ENCODE results near the gene EGR2. TPM values are rescaled to one million over a fixed set of nuclear protein-coding genes. Genes with fewer than 3 reads are reported as not detected.

Gene EGR2
- total and polyA plus RNA-seq, 10 of the 15 experiments (the other 5 are each of a cell fraction or from before 2014, with no cell fraction given), result 8.3 to 56.5 (median 16.2) TPM

DNA sequence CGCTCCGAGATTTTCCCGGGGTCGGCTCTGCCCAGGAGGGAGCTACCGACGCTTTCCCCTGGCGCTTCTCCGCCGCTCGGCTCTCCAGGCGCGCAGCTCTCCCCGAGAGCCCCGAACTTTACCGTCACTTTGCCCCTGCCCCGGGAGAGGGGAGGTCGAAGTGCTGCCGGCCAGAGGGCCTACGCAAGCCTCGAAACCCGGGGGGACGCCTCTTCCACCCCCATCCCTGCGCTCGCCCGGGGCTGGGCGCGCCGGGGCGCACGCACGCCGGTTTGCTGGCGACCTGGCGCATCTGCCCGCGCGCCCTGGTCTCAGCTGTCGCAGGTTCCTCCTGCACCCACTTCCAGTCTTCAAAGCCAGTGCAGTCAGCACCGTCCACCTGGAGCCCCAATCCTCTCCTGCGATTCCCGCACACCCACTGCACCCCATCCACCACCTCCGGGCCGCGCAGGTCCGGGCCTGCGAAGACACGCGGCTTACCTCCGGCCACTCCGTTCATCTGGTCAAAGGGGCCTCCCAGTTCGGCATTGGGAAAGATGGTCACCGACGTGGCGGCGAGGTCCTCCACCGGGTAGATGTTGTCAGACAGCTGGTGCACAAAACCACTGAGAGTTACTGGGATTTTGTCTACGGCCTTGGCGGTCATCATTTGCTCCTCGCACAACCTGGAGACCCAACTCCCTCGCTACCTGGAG, 638 bp downstream of the EGR2 start:
- intact Hi-C loops (cut with micrococcal nuclease; ENCODE audit: unreplicated experiment), result loop anchor here (1.0 to 5.0 kb wide), 7 partner anchors 37 to 378 kb away; no protein-coding TSS in a partner anchor
- Histone ChIP-seq H3K27ac (ENCODE audit: control insufficient read depth, insufficient read depth) (peak overlapping the region; percentile 72), H3K4me2 (ENCODE audit: control insufficient read depth, insufficient read depth) (peak overlapping the region; percentile 100), H3K79me2 (ENCODE audit: control insufficient read depth, insufficient read depth, low read length) (peaks cover 29% of the 10 kb centered on the region), H2AFZ (ENCODE audit: control insufficient read depth, low read depth, low read length) (peak overlapping the region; percentile 56; the same call in 1 of the 2 replicates), H3K27me3 (replicated peaks in 1 of 2; ENCODE audit: control insufficient read depth in 2 of 2, insufficient read depth in 2 of 2, low read length in 1 of 2) (peaks cover 1 to 8% of the 10 kb centered on the region in 2 experiments; a peak in 3 of 4 replicates), H3K9ac (ENCODE audit: control insufficient read depth, insufficient read depth, low read length) (peak overlapping the region; percentile 73), H3K9me3 (replicated peaks; ENCODE audit: control insufficient read depth, insufficient read depth, low read length) (no peaks in the 10 kb centered on the region; the same call in 2 of the 3 replicates), H4K20me1 (ENCODE audit: control insufficient read depth, insufficient read depth) (no peaks in the 10 kb centered on the region), H3K4me3 (peak overlapping the region; percentile 71), H3K36me3 (ENCODE audit: control insufficient read depth in 2 of 2, insufficient read depth in 2 of 2, low read length in 1 of 2) (no peaks in the 10 kb centered on the region; a peak in 1 of 4 replicates), H3K4me1 (ENCODE audit: control insufficient read depth, insufficient read depth, low read length) (peaks cover 23% of the 10 kb centered on the region)
- in situ Hi-C loops (cut with MboI), result no loop called here
- WGBS (ENCODE audit: insufficient coverage, insufficient replicate concordance, low lambda C conversion rate, missing lambda C conversion rate), result under 1% methylated on average over 59 of the region's 60 CpGs
- DNase-seq (ENCODE audit: low read depth, low spot score), result no peak
- ChIA-PET POLR2A (interaction anchor here (0.9 to 6.5 kb wide), 18 partner anchors 10 to 289 kb away, joined by 3 to 46 read pairs (median 5); partner anchors contain the start of gene ADO), RAD21 (ENCODE audit: unreplicated experiment) (interaction anchor here (1.0 to 6.5 kb wide), 25 partner anchors 9 to 342 kb away, joined by 3 to 132 read pairs (median 13); partner anchors contain the start of gene ADO), CTCF (interaction anchor here (0.7 to 7.5 kb wide), 20 partner anchors 8 to 221 kb away, joined by 3 to 123 read pairs (median 6); no protein-coding TSS in a partner anchor), SMC1A (ENCODE audit: uncharacterized antibody, unreplicated experiment) (interaction anchor here (1.0 to 7.9 kb wide), 27 partner anchors 9 to 323 kb away, joined by 3 to 131 read pairs (median 8); partner anchors contain the start of gene ADO)
- TSS peak; percentile 93 for BruUV-seq (replicated peaks)
- ATAC-seq, result no peak; the same call in 2 of the 3 replicates
- FAIRE-seq, result no peak
- TF ChIP-seq ZZZ3 (IDR thresholded peaks at IDR 0.05; ENCODE audit: control insufficient read depth, insufficient read length, low read depth) (no peak), DPF2 (IDR thresholded peaks at IDR 0.05) (0 out of 2 replicates have a peak, but pooled peaks have one; percentile 16), CHD1 (IDR thresholded peaks at IDR 0.05; ENCODE audit: low read depth, low read length) (peak; percentile 3; the same call in 1 of the 2 replicates), HDAC6 (IDR thresholded peaks at IDR 0.05; ENCODE audit: unreplicated experiment) (peak; percentile 100), TCF12 (IDR thresholded peaks at IDR 0.05; ENCODE audit: low read depth, low read length) (0 out of 2 replicates have a peak, but pooled peaks have one; percentile 8), POLR2AphosphoS5 (IDR thresholded peaks at IDR 0.05; ENCODE audit: low read length) (peak; percentile 0; the same call in 1 of the 2 replicates), RUNX3 (IDR thresholded peaks at IDR 0.05; ENCODE audit: low read length) (peak; percentile 16; the same call in 1 of the 2 replicates), RELA (IDR thresholded peaks at IDR 0.05; ENCODE audit: borderline replicate concordance, partially characterized antibody) (no peak), ZNF384 (IDR thresholded peaks at IDR 0.05; ENCODE audit: borderline replicate concordance, low read depth, low read length) (no peak), IKZF1 (conservative IDR thresholded peaks at IDR 0.05) (0 out of 2 replicates have a peak, but pooled peaks have one; percentile 44), MTA2 (IDR thresholded peaks at IDR 0.05; ENCODE audit: low read depth) (peak; percentile 22; the same call in 1 of the 2 replicates), IKZF2 (IDR thresholded peaks at IDR 0.05) (peak in 1 of 2 experiments; percentile 6; a peak in 1 of 4 replicates), SIX5 (IDR thresholded peaks at IDR 0.05; ENCODE audit: low read depth, low read length, severe bottlenecking) (no peak), HDAC2 (IDR thresholded peaks at IDR 0.05) (peak; percentile 91; the same call in 1 of the 2 replicates), NR2C1 (IDR thresholded peaks at IDR 0.05) (no peak), GATAD2B (conservative IDR thresholded peaks at IDR 0.05; ENCODE audit: low read depth) (0 out of 2 replicates have a peak, but pooled peaks have one; percentile 55), NBN (IDR thresholded peaks at IDR 0.05) (0 out of 2 replicates have a peak, but pooled peaks have one; percentile 30)
- TF ChIP-seq, protein P1, sequence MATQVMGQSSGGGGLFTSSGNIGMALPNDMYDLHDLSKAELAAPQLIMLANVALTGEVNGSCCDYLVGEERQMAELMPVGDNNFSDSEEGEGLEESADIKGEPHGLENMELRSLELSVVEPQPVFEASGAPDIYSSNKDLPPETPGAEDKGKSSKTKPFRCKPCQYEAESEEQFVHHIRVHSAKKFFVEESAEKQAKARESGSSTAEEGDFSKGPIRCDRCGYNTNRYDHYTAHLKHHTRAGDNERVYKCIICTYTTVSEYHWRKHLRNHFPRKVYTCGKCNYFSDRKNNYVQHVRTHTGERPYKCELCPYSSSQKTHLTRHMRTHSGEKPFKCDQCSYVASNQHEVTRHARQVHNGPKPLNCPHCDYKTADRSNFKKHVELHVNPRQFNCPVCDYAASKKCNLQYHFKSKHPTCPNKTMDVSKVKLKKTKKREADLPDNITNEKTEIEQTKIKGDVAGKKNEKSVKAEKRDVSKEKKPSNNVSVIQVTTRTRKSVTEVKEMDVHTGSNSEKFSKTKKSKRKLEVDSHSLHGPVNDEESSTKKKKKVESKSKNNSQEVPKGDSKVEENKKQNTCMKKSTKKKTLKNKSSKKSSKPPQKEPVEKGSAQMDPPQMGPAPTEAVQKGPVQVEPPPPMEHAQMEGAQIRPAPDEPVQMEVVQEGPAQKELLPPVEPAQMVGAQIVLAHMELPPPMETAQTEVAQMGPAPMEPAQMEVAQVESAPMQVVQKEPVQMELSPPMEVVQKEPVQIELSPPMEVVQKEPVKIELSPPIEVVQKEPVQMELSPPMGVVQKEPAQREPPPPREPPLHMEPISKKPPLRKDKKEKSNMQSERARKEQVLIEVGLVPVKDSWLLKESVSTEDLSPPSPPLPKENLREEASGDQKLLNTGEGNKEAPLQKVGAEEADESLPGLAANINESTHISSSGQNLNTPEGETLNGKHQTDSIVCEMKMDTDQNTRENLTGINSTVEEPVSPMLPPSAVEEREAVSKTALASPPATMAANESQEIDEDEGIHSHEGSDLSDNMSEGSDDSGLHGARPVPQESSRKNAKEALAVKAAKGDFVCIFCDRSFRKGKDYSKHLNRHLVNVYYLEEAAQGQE (IDR thresholded peaks at IDR 0.05; ENCODE audit: low read depth, low read length), result no peak
- TF ChIP-seq, protein P2, sequence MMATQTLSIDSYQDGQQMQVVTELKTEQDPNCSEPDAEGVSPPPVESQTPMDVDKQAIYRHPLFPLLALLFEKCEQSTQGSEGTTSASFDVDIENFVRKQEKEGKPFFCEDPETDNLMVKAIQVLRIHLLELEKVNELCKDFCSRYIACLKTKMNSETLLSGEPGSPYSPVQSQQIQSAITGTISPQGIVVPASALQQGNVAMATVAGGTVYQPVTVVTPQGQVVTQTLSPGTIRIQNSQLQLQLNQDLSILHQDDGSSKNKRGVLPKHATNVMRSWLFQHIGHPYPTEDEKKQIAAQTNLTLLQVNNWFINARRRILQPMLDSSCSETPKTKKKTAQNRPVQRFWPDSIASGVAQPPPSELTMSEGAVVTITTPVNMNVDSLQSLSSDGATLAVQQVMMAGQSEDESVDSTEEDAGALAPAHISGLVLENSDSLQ (IDR thresholded peaks at IDR 0.05), result no peak

Measured in GM12878 (cell line).